Left colon (tissue), 2 donors: ENCODE measurements around the gene EIF4E2. TPM values are rescaled to one million over a fixed set of nuclear protein-coding genes. Genes with fewer than 3 reads are reported as not detected.
"Not testable (repeated sequence)": the region's sequence is repeated elsewhere in the genome, so short reads cannot be mapped to it uniquely, and the experiment has no call there.

Source experiments
- ATAC-seq: fragments of 200-7000 bp; cut with Tn5 transposase; one replicate; pipeline ENCODE4 v1.9.1; 2020; ENCODE audit warnings: mild to moderate bottlenecking, moderate library complexity
- DNase-seq, 2 donors: peaks; one replicate each; pipeline ENCODE4 v3.0.0-alpha.2; 2020
- intact Hi-C, 2 donors: fragments of 100-400 bp; cut with DNase I in 1 of 2; cut with micrococcal nuclease in 1 of 2; formaldehyde crosslinking; loops; one replicate each; pipeline versions ENCODE4 v1.11.2 to v1.14.0; 2022; cut with DNase I, micrococcal nuclease
- total RNA-seq, 2 donors: library from RNA; stranded (reverse); fragmentation: NEBNext Ultra II Directional; extraction: Animal tissue kit (Norgen Biotek cat#: 25700); gene quantifications; one replicate each; pipeline ENCODE4 v1.2.1, GENCODE V29; 2021
- donor health status: DM: no; HTN: no; CAD: no.
- donor health status: DM: yes; HTN: yes; CAD: no.

The EIF4E2 gene
- total RNA-seq, 2 donors from 2014 or later, result 83.2 to 104 TPM

- no peak for ATAC-seq
- DNase-seq, result no peak
- intact Hi-C loops, result no loop called here
Observed at GRCh38 chr2:232520489-232520888, 30.0 kb upstream of the EIF4E2 start.

DNA sequence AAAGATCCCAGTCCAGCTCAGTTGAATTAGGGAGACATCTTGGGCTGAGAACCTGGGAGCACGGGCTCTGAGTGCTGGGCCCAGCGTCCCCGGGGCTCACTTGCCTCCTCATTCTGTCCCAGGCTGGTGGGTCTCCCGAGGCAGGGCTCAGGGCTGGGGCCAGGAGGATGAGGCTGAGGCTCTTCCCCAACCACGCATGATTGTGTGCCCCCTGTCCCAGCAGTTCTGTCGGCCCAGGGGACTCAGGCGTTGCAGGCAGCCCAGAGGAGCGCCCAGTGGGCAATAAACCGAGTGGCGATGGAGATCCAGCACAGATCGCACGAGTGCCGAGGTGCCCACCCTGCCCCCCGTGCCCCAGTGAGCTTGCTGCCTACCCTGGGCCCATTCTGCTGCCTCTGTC lies 29.4 kb upstream of the EIF4E2 start:
- intact Hi-C loops, result no loop called here
- no peak for DNase-seq
- ATAC-seq, result no peak

GRCh38 chr2:232521959-232522622 lies 28.4 kb upstream of the EIF4E2 start:
- DNase-seq, result peak in 1 of 2 donors; percentile 72
- peak; percentile 71 for ATAC-seq
- intact Hi-C loops, result no loop called here

GRCh38 chr2:232522623-232523401 lies 27.7 kb upstream of the EIF4E2 start:
- ATAC-seq (no peak), DNase-seq (no peak)
- intact Hi-C loops, result no loop called here

GRCh38 chr2:232523402-232523681 lies 27.1 kb upstream of the EIF4E2 start:
- no peak for ATAC-seq
- no peak for DNase-seq
- intact Hi-C loops, result no loop called here

DNA sequence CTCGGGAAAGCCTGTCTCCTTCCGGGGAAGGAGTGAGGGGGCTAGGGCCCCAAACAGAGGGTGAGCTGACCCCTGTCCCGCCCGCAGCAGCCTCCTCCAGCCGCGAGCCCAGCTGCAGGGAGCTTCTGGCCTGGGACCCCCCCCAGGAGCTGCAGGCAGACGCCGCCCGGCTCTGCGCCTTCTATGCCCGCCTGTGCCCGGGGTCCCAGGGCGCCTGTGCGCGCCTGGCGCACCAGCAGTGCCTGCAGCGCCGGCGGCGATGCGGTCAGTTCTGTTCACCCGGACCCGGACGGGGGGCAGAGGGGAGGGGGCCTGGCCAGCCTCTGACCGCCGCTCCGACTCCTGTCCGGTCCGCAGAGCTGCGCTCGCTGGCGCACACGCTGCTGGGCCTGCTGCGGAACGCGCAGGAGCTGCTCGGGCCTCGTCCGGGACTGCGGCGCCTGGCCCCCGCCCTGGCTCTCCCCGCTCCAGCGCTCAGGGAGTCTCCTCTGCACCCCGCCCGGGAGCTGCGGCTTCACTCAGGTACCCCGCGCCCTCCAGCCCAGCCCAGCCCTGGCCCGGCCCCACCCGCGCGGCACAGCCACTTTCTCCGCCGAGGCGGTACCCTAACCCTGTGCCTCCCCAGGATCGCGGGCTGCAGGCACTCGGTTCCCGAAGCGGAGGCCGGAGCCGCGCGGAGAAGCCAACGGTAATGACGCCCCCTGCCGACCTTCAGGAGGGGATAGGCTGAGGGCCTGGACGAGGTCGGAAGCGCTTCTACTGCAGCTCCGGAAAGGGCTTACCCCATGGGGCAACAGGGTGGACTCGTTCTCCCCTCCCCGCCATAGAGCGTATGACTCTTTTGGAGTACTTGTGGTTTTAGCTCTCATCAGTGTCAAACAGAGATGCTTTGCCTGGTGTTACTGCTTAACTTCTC lies 26.5 kb upstream of the EIF4E2 start:
- intact Hi-C loops, result no loop called here
- DNase-seq, result peak in 1 of 2 donors; percentile 44
- peak; percentile 53 for ATAC-seq

- no peak for ATAC-seq
- intact Hi-C loops, result no loop called here
- DNase-seq, result no peak
Observed at GRCh38 chr2:232524771-232525170, 25.7 kb upstream of the EIF4E2 start.

GRCh38 chr2:232525199-232525598 lies 25.3 kb upstream of the EIF4E2 start:
- DNase-seq (no peak), ATAC-seq (no peak)
- intact Hi-C loops, result no loop called here

DNA sequence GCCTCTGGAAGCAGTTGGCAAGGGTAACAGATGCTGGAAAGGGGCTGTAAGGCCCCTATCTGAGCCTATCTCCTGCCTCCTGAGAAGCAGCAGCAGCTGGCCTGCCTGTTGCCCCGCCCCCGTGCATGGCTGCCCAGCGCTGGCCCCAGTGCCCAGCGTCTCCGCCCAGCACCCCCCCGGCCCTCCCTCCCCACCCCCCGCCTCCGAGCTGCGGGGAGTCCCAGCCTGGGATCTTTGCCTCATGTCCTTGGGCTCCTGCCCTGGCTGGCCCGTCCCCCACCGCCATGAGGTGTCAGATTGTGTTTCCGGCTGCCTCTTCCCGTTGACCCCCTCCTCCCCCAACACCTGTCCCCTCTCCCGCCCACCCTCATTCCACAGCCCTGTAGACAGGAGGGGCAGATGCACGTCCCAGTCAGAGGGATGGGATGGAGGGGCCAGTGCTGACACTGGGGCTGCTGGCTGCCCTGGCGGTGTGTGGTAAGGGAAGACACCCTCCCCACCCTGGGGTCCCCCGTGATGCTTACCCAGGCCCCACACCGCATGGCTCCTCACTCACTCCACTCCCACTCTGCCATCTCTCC lies 24.6 kb upstream of the EIF4E2 start, which contains the start of gene CHRND:
Gene CHRND (plus strand): TSS at position 370 of the 581 bp plus-strand sequence. CDS start 56 bp downstream, at position 426.
- intact Hi-C loops, result no loop called here
- DNase-seq, result no peak
- no peak for ATAC-seq

GRCh38 chr2:232526372-232526941 lies 24.0 kb upstream of the EIF4E2 start:
- intact Hi-C loops, result no loop called here
- DNase-seq, result no peak

DNA sequence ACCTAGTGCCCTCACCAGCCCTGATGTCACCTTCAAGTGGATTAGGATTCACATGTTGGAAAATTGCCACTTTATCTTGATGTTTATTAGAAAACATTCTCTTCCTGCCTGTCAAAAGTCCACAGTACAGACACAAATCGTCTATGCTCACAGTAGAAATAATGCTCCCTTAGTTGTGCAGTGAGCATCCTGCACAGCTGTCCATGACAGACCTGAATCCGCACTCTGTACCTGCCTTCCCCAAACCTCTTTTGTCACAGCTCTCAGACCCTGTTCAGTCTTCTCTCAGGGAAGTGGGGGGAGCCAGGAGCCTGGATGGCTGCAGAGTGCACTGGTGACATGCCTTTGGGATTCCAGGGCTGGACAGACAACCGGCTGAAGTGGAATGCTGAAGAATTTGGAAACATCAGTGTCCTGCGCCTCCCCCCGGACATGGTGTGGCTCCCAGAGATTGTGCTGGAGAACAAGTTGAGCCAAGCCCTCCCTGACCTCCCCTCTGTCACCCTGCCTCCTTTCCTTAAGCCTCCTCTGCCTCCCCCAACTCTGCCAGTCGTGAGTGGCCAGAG lies 22.5 kb upstream of the EIF4E2 start:
- ATAC-seq, result no peak
- no peak for DNase-seq
- intact Hi-C loops, result no loop called here

More at GRCh38 chr2:232526372-232526941, 24.0 kb upstream of the EIF4E2 start:
- no peak for ATAC-seq

DNA sequence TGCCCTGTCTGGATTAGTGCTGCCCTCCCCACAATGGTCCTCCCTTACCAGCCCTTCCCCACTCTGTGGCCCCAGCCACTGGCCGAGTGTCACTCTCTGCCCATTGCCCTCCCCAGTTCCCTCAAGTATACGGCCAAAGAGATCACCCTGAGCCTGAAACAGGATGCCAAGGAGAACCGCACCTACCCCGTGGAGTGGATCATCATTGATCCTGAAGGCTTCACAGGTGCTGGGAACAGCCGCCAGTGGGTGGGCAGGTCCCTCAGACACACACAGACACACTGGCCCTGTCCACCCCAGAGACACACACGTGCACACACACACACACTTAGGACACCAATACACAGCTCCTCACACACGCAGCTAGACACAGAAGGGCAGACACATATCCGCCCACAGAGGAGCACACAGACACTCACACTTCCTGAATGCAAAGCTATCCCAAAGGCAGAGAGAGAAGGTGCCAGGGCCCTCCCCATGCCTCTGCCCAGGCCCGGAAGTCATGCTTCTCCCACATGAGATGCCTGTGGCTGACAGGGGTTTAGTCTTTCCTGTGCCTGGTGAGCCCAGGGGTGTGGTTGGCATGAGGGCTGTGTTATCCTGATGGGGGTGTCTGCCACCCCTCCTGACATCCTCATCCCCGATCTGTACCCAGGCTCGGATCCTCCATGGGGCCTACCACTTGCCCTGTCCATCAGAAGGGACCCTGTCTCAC lies 21.6 kb upstream of the EIF4E2 start:
- DNase-seq, result no peak
- intact Hi-C loops, result no loop called here
- no peak for ATAC-seq

DNA sequence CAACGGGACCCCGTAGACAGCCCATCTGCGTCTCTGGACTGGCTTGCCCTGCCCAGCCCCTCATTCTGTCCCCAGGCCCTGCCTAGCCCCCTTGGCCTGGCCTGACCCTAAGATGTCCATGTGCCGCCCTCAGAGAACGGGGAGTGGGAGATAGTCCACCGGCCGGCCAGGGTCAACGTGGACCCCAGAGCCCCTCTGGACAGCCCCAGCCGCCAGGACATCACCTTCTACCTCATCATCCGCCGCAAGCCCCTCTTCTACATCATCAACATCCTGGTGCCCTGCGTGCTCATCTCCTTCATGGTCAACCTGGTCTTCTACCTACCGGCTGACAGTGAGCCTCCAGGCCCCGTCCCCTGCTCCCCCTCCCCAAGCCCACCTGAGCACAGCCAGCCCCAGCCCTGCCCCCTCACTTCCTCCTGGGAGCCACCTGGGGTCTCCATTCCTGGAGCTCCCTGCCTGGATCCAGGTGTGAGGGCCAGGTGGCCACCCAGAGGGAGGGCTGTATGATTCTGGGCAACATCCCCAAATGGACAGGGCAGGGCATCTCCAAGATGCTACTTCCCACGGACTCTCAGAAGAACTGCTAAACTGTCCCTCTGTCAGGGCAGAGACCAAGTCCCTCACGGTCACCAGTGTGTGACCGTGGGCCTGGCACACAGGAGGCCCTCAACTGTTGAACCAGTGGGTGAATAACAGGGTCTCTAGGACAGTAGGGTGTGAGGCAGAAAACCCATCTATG lies 20.5 kb upstream of the EIF4E2 start:
- ATAC-seq, result no peak
- DNase-seq, result no peak
- intact Hi-C loops, result no loop called here

- ATAC-seq (no peak), DNase-seq (no peak)
- intact Hi-C loops, result no loop called here
Observed at GRCh38 chr2:232530626-232531260, 19.7 kb upstream of the EIF4E2 start.

GRCh38 chr2:232532419-232532818 lies 18.1 kb upstream of the EIF4E2 start:
- DNase-seq, result no peak
- ATAC-seq, result no peak
- intact Hi-C loops, result no loop called here

GRCh38 chr2:232532821-232533220 lies 17.7 kb upstream of the EIF4E2 start:
- ATAC-seq, intact Hi-C loops, DNase-seq: not testable (repeated sequence)
